Thoracic aorta (tissue), 2 donors: ENCODE measurements around the gene GPNMB. TPM values are rescaled to one million over a fixed set of nuclear protein-coding genes. Genes with fewer than 3 reads are reported as not detected.
"Not testable (repeated sequence)": the region's sequence is repeated elsewhere in the genome, so short reads cannot be mapped to it uniquely, and the experiment has no call there.

Experiments used
- ATAC-seq: fragments of 150-250 bp; one replicate; pipeline ENCODE4 v1.8.0; 2017; ENCODE audit warnings: low read depth; ENCODE audit not compliant: insufficient number of reproducible peaks, low FRiP score
- DNase-seq: peaks from one replicate; pipeline ENCODE4 v3.0.0-alpha.2; 2020; ENCODE audit warnings: low spot score
- H3K27ac ChIP-seq, 2 donors: fragments of 200-600 bp; sonication (generic); 1 replicate in 1 of 2; 2 replicates in 1 of 2; pipeline ENCODE4 v1.5.1; 2016; ENCODE audit warnings: mild to moderate bottlenecking in 2 of 2, moderate library complexity in 2 of 2
- H3K27me3 ChIP-seq: fragments of 200-600 bp; sonication (generic); replicated peaks from 2 replicates; pipeline ENCODE4 v1.6.0; 2016; ENCODE audit warnings: mild to moderate bottlenecking; ENCODE audit not compliant: insufficient read depth
- H3K36me3 ChIP-seq: fragments of 200-600 bp; sonication (generic); one replicate; pipeline ENCODE4 v1.5.1; 2016
- H3K4me1 ChIP-seq, 2 donors: fragments of 200-600 bp; sonication (generic); 1 replicate in 1 of 2; 2 replicates in 1 of 2; pipeline versions ENCODE4 v1.5.1 to v1.6.0; 2016; ENCODE audit warnings: low read depth in 2 of 2, mild to moderate bottlenecking in 1 of 2; ENCODE audit not compliant: control insufficient read depth in 1 of 2
- H3K4me3 ChIP-seq: fragments of 200-600 bp; sonication (generic); 2 replicates; pipeline ENCODE4 v1.5.1; 2016; ENCODE audit warnings: mild to moderate bottlenecking
- H3K9me3 ChIP-seq: fragments of 200-600 bp; sonication (generic); 2 replicates; pipeline ENCODE4 v1.5.1; 2016
- total RNA-seq, 2 donors: library from RNA; depleted of rRNA; stranded (reverse); fragments of >200 nt; gene quantifications; one replicate each; pipeline versions ENCODE4 v1.1.0 to v1.2.3, GENCODE V29; 2016
- TF ChIP-seq, protein P1 (sequence below): fragments of 200-600 bp; sonication (generic); IDR thresholded peaks from one replicate; pipeline ENCODE4 v1.5.1; 2019; ENCODE audit warnings: antibody characterized with exemption

The GPNMB gene
- total RNA-seq: 100 to 1,000 TPM; 139 to 185 TPM

DNA sequence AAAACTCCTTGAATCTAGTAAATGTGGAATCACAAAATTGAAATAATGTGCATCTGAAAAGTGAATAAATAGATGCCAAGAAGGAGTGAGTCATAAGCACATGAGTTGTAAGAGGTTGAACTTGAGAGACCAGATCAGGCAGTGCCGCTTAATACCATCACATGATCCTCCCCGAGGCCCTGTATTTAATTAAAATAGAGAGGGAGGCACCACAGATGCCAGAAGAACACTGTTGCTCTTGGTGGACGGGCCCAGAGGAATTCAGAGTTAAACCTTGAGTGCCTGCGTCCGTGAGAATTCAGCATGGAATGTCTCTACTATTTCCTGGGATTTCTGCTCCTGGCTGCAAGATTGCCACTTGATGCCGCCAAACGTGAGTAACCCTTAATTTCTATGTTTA is at the start of gene GPNMB:
Gene GPNMB, plus strand, starts transcription at position 221 of the 400 bp plus-strand sequence. Its CDS starts 83 bp downstream, at position 304.
- ATAC-seq (peak; percentile 23), DNase-seq (no peak)
- Histone ChIP-seq H3K4me1 (peaks cover 19 to 35% of the 10 kb centered on the region in 2 donors), H3K27me3 (no peaks in the 10 kb centered on the region), H3K4me3 (peak within 1 kb of the TSS; percentile 81), H3K36me3 (no peaks in the 10 kb centered on the region), H3K27ac (peak within 1 kb of the TSS; percentile 81 to 90), H3K9me3 (no peaks in the 10 kb centered on the region)
- TF ChIP-seq, protein P1, sequence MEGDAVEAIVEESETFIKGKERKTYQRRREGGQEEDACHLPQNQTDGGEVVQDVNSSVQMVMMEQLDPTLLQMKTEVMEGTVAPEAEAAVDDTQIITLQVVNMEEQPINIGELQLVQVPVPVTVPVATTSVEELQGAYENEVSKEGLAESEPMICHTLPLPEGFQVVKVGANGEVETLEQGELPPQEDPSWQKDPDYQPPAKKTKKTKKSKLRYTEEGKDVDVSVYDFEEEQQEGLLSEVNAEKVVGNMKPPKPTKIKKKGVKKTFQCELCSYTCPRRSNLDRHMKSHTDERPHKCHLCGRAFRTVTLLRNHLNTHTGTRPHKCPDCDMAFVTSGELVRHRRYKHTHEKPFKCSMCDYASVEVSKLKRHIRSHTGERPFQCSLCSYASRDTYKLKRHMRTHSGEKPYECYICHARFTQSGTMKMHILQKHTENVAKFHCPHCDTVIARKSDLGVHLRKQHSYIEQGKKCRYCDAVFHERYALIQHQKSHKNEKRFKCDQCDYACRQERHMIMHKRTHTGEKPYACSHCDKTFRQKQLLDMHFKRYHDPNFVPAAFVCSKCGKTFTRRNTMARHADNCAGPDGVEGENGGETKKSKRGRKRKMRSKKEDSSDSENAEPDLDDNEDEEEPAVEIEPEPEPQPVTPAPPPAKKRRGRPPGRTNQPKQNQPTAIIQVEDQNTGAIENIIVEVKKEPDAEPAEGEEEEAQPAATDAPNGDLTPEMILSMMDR: no peak

DNA sequence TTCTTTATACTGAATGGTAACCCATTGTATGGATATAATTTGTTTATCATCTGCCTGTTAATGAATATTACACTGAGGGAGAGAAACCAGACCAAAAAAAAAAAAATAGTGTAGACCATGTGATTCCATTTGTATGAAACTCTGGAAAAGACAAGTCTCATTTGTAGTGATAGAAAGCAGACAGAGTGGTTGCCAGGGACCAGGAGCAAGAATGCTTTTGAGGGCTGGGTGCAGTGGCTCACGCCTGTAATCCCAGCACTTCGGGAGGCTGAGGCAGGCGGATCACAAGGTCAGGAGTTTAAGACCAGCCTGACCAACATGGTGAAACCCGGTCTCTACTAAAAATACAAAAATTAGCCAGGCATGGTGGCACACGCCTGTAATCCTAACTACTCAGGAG is 48.8 kb upstream of the GPNMB start:
- not testable (repeated sequence) for H3K27me3 ChIP-seq, DNase-seq, H3K9me3 ChIP-seq, ATAC-seq, H3K27ac ChIP-seq, H3K4me3 ChIP-seq, H3K4me1 ChIP-seq
- peaks cover 39% of the 10 kb centered on the region for H3K36me3 ChIP-seq

DNA sequence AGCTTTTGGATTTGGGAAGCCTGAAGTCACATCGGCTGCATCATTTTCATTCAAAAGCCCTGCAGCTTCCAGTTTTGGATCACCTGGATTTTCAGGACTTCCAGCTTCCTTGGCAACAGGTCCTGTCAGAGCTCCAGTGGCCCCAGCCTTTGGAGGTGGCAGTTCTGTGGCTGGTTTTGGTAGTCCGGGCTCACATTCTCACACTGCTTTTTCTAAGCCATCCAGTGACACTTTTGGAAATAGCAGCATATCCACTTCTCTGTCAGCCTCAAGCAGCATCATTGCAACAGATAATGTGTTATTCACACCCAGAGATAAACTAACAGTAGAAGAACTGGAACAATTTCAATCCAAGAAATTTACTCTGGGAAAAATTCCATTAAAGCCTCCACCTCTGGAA is 46.2 kb upstream of the GPNMB start:
- no peak for DNase-seq
- Histone ChIP-seq H3K27me3 (no peaks in the 10 kb centered on the region), H3K36me3 (peaks cover 30% of the 10 kb centered on the region), H3K4me3 (no peak overlapping the region), H3K27ac (no peak overlapping the region), H3K4me1 (no peaks in the 10 kb centered on the region), H3K9me3 (no peaks in the 10 kb centered on the region)
- TF ChIP-seq, protein P1: no peak
- no peak for ATAC-seq

DNA sequence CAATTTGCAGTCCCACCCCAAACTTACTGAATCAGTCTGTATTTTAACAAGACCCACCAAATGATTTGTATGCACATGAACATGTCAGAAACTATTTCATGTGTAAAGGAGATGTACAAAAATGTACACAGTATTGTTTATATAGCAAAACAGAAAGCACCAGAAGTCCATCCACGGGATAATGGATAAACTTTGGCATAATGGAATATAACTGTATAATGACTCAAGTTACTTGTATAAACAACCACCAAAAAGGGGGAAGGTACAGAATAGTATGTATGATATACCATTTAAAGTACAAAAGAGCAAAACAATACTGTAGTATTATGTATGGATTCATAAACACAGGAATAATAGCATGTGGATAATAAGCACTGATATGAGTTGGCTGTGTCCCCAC is 42.3 kb upstream of the GPNMB start:
- no peaks in the 10 kb centered on the region for H3K27me3 ChIP-seq
- no peak overlapping the region for H3K4me3 ChIP-seq
- DNase-seq (no peak), ATAC-seq (no peak)
- H3K27ac ChIP-seq: no peak overlapping the region
- TF ChIP-seq, protein P1: no peak
- no peaks in the 10 kb centered on the region for H3K4me1 ChIP-seq
- peaks cover 26% of the 10 kb centered on the region for H3K36me3 ChIP-seq
- H3K9me3 ChIP-seq: no peaks in the 10 kb centered on the region

DNA sequence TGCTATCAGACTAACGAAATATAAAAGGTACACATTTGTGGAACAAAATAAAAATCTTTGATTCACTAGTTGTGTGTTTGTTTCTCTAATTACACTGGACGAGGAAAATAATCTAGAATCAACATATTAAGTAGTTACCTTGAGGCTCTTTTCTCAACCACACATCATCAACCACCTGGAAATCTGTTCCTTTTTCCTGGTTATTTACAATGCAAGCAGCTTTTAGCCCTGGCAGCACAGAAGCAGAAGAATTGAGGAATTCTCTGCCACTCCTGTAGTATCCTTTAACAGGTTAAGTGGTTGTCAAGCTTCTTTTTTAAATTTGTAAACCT is 41.0 kb upstream of the GPNMB start:
- Histone ChIP-seq H3K27ac (no peak overlapping the region), H3K4me1 (no peaks in the 10 kb centered on the region), H3K27me3 (no peaks in the 10 kb centered on the region), H3K36me3 (peaks cover 13% of the 10 kb centered on the region), H3K9me3 (no peaks in the 10 kb centered on the region), H3K4me3 (peak overlapping the region; percentile 53)
- TF ChIP-seq, protein P1: no peak
- ATAC-seq (no peak), DNase-seq (no peak)
